ENCODE measurements around the gene RYR1.

DNA sequence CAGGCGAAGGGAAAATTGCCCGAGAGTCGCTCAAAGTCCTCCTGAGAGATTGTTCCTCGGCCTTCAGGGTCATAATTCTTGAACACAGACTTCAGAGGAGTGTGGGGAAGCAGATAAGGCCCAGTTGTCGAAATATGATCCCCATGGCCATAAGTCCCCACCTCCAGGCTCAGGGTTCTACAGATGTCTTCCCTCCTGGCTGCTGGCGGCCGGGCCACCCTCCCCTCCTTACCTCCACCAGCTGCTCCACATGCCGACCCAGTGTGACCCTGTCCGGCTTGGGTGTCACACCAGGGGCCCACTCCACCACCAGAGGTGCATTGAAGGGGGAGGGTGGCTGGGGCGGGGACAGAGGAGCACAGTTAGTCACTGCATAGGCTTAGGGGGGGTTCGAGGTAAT, 20.5 kb upstream of the RYR1 start:
- TF ChIP-seq, protein P1, sequence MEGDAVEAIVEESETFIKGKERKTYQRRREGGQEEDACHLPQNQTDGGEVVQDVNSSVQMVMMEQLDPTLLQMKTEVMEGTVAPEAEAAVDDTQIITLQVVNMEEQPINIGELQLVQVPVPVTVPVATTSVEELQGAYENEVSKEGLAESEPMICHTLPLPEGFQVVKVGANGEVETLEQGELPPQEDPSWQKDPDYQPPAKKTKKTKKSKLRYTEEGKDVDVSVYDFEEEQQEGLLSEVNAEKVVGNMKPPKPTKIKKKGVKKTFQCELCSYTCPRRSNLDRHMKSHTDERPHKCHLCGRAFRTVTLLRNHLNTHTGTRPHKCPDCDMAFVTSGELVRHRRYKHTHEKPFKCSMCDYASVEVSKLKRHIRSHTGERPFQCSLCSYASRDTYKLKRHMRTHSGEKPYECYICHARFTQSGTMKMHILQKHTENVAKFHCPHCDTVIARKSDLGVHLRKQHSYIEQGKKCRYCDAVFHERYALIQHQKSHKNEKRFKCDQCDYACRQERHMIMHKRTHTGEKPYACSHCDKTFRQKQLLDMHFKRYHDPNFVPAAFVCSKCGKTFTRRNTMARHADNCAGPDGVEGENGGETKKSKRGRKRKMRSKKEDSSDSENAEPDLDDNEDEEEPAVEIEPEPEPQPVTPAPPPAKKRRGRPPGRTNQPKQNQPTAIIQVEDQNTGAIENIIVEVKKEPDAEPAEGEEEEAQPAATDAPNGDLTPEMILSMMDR (IDR thresholded peaks at IDR 0.05; ENCODE audit: low read depth, low read length): no peak
- no peak for TF ChIP-seq POLR2A (IDR thresholded peaks at IDR 0.05; ENCODE audit: extremely low read depth, insufficient read length)
